NCI-H345 treated with DMSO at 0.1 percent for 48 hours (cell line): Measurements from ENCODE around the gene PKP3.
"Not testable (repeated sequence)": the region's sequence is repeated elsewhere in the genome, so short reads cannot be mapped to it uniquely, and the experiment has no call there.

Experiments used
- DNase-seq: peaks from one replicate; lab custom pipeline; 2025; ENCODE audit not compliant: unreplicated experiment; lab: John Stamatoyannopoulos, UW

PKP3 gene

GRCh38 chr11:376531-377173, 17.4 kb upstream of the PKP3 start:
- no peak for DNase-seq

- no peak for DNase-seq
Observed at GRCh38 chr11:377174-377865, 16.7 kb upstream of the PKP3 start.

- DNase-seq = no peak
Observed at GRCh38 chr11:377883-378500, 16.0 kb upstream of the PKP3 start.

GRCh38 chr11:379205-380094, 14.6 kb upstream of the PKP3 start:
- no peak for DNase-seq

- no peak for DNase-seq
Observed at GRCh38 chr11:380095-380480, 13.9 kb upstream of the PKP3 start.

- no peak for DNase-seq
Observed at GRCh38 chr11:380491-380890, 13.5 kb upstream of the PKP3 start.

GRCh38 chr11:380996-381395, 13.0 kb upstream of the PKP3 start:
- no peak for DNase-seq

GRCh38 chr11:381501-382072, 12.4 kb upstream of the PKP3 start:
- no peak for DNase-seq

- DNase-seq = no peak
Observed at GRCh38 chr11:382081-382629, 11.9 kb upstream of the PKP3 start.

- no peak for DNase-seq
Observed at GRCh38 chr11:383431-383830, 10.6 kb upstream of the PKP3 start.

- DNase-seq = no peak
Observed at GRCh38 chr11:384511-384910, 9.5 kb upstream of the PKP3 start.

- no peak for DNase-seq
Observed at GRCh38 chr11:385594-386351, 8.2 kb upstream of the PKP3 start.

- DNase-seq = no peak
Observed at GRCh38 chr11:386483-386882, 7.5 kb upstream of the PKP3 start.

- no peak for DNase-seq
Observed at GRCh38 chr11:387193-387793, 6.7 kb upstream of the PKP3 start.

GRCh38 chr11:389369-389768, 4.6 kb upstream of the PKP3 start:
- DNase-seq = not testable (repeated sequence)

GRCh38 chr11:390175-390574, 3.8 kb upstream of the PKP3 start:
- DNase-seq = no peak

GRCh38 chr11:391117-392017, 2.6 kb upstream of the PKP3 start:
- DNase-seq = no peak

GRCh38 chr11:392102-392777, 1.8 kb upstream of the PKP3 start:
- DNase-seq = no peak
